C4-2B (cell line): ENCODE results near the gene C1QTNF6.

Source experiments
- ZFX ChIP-seq: fragments of 450-650 bp; IDR thresholded peaks from 2 replicates; pipeline ENCODE4 v1.6.1; 2017
- TF ChIP-seq, protein P1 (sequence below): fragments of 450-650 bp; conservative IDR thresholded peaks from 2 replicates; pipeline ENCODE4 v1.5.1; 2017; ENCODE audit warnings: mild to moderate bottlenecking

DNA sequence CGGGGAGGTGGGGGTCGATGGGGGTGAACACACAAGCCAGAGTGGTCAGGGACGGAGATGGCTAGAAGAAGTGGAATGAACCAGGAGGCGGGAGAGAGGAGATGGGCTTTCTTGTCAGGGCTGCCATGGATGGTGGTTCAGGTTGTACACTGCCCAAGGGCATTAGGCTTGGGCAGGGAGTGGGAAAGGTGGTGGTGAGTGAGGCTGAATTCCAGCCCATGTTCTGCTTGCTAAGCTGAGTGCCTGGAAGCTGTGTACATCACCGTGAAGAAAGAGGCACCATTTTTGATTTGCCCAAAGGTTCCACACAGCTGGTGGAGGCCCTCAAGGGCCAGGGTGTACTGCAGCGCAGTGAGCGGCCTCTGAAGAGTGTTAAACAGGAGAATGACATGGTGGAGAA, 55.3 kb downstream of the C1QTNF6 start:
- TF ChIP-seq, protein P1, sequence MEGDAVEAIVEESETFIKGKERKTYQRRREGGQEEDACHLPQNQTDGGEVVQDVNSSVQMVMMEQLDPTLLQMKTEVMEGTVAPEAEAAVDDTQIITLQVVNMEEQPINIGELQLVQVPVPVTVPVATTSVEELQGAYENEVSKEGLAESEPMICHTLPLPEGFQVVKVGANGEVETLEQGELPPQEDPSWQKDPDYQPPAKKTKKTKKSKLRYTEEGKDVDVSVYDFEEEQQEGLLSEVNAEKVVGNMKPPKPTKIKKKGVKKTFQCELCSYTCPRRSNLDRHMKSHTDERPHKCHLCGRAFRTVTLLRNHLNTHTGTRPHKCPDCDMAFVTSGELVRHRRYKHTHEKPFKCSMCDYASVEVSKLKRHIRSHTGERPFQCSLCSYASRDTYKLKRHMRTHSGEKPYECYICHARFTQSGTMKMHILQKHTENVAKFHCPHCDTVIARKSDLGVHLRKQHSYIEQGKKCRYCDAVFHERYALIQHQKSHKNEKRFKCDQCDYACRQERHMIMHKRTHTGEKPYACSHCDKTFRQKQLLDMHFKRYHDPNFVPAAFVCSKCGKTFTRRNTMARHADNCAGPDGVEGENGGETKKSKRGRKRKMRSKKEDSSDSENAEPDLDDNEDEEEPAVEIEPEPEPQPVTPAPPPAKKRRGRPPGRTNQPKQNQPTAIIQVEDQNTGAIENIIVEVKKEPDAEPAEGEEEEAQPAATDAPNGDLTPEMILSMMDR: no peak
- no peak for TF ChIP-seq ZFX
